RKO (cell line): ENCODE results near the gene IWS1.
"Not testable (repeated sequence)": the region's sequence is repeated elsewhere in the genome, so short reads cannot be mapped to it uniquely, and the experiment has no call there.

Experiments used
- DNase-seq: peaks from one replicate; pipeline ENCODE4 v3.0.0-alpha.2; 2016; ENCODE audit warnings: low spot score

IWS1 gene

DNA sequence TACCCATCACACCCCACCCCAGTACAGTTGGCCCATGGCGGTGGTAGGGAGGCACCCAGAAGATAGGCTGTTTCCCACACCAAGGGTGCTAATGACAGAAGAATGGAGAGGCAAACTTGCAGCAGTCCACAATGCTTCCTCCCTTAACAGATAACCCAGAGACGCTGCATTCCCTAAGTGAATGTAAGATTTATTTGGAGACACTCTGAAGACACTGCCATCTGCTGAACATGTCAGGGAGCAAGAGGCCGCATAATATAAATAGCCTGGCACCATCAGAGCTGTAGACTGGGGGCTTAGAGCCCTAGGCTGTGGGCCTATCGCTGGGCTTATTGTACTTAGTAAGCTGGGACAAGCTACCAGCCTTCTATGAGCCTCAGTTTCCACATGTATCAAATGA lies 2.2 kb upstream of the IWS1 start:
- DNase-seq, result peak; percentile 23

DNA sequence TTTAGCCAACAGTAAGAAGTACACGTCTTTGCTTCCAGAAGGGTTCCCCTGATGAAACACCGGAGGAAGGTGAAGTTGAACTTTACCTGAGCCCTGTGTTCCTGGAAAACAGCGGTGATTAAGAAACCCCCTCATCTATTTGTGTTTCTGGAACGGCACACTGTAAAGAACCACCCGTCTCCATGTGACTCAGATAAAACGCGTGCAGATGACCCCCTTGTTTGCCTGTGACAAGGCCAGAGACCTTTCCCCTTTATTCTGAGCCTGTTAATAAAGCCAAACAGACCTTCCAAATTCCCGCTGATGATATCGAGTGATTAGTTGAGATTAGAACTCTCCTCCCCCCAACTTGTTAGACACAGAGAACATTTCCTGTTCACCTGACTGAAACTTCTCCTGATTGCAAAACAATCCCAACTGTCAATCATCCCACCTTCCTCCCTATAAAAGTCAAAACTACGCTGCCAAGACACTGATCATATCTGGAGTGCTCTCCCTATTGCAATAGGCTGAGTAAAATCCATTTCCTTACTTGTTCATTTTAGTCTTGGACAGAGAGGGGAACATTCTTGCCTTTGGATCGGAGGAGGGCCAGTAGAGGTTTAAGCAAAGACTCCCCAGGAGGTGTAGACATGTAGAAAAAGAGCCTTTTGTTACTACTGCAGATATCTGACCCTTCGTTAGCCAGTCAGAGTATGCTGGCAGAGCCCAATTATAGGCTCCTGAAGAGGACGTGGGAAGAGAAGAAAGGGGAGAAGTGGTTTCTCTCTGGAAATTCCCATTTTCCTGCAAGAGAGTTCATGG lies 914 bp upstream of the IWS1 start:
- DNase-seq, result peak; percentile 52

DNA sequence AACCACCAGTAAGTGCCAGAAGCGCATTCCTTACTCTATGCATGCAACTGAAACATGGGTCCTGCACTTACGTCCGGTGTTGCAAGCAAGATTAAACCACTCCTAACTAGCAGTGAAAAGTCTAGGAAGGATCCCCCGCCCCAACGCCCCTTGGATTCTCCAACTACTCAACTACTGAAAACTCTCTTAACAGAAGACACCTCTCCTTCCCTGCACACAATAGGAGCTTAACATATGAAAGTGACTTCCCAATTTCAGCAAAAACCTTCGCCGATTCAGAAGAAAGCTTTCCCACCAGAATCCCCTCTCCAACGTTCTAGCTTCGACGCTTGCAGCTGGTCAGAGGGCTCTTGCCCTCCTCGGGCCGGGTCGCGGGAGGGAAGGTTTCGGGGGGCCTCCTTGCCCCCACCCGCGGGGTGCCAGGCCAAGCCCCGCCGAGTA lies 578 bp downstream of the IWS1 start:
- peak; percentile 73 for DNase-seq

DNA sequence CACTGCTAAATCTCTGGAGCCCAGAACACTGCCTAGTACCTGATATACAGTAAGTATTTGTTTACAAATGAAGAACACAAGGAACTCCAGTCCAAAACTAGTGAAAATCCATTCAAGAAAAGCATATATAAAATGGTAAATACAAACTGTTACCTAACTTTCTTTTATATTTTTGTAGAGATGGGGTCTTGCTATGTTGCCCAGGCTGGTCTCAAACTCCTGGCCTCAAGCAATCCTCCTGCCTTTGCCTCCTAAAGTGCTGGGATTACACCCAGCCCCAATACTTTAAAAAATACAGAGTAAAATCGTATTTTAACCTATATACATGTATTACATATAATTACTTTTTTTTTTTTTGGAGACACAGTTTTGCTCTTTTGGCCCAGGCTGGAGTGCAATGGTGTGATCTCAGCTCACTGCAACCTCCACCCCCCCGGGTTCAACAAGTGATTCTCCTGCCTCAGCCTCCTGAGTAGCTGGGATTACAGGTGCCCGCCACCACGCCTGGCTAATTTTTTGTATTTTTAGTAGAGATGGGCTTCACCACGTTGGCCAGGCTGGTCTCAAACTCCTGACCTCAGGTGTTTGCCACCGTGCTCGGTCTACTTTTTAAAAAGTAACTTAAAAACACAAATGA lies 2.0 kb downstream of the IWS1 start:
- not testable (repeated sequence) for DNase-seq

DNA sequence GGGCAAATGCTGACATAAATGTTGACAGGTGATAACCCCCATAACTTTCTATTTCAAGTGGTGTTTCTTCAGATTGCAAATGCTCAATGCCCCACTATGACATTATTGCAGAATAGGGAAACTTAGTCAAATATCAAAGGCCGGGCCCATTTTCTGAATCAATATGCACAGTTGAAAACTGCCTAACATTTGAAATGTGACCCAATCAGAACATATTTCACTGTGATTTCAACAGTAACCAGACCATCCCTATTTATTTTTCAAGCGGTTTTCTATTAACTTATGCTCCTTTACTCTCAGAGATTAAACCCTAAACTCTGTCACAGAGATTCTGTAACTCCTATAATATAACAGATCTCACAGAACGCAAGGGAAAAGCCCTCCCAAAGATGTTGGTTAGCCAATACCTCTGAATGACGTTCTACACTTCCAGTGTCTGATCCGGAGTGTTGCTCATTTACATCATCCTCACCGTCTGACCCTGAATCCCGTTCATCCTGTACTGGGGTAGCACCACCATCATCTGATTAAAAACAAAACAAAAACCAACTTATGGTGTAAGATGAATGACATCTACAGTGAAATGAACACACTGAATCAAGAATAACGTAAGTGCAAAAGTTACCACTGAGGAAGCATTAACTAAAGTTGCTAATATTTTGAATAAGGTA lies 2.9 kb downstream of the IWS1 start:
- DNase-seq, result no peak

DNA sequence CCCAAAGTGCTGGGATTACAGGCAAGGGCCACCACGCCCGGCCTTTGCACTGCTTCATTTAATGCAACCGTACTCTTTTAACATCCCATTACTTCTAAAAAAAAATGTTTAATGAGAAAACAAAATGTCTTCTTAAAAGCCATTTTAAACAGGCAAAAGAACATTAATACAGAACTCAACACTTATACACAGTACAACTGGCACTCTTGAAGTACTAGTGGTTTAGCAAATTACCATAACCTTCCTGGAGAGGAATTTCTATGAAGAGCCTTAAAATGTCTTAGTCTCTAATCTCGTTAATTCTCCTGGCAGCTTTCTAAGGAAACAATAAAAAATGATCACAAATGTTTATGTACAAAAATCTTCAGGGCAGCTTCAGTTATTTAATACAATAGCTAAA lies 5.9 kb downstream of the IWS1 start:
- no peak for DNase-seq

DNA sequence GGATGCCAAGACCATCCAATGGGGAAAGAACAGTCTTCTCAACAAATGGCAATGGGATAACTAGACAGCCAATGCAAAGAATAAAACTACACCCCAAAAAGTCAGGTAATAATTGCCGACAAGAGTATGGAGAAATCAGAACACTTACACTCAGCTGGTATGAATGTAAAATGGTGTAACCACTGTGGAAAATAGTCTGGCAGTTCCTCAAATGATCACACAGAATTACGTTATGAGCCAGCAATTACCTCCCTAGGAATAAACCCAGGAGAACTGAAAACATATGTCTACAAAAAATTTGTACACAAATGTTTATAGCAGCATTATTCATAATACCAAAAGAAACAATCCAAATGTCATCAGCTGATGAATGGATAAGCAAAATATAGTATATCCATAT lies 8.8 kb downstream of the IWS1 start:
- no peak for DNase-seq

DNA sequence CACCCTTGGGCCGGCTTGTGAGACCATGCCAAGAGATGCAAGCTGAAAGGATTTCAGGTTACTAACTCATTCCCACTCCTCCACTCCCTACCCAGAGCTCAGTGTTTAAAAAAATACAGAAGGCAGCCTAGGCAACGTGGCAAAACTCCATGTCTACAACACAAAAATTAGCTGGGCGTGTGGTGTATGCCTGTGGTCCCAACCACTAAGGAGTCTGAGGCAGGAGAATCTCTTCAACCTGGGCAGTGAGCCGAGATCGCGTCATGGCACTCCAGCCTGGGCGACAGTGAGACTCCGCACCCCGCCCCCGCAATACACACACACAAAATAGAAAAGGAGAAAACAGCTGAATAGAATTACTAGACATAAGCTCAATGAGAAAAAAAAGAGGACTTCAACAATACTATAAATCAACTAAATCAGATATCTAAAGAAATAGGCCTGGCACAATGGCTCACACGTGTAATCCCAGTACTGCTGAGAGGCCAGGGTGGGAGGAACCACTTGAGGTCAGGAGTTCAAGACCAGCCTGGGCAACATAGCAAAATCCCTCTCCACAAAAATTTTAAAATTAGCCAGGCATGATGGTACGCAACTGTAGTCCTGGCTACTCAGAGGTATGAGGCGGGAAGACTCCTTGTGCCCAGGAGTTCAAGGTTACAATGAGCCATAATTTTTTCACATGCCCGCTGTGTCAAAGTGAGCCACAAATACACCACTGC lies 10.1 kb downstream of the IWS1 start:
- no peak for DNase-seq

DNA sequence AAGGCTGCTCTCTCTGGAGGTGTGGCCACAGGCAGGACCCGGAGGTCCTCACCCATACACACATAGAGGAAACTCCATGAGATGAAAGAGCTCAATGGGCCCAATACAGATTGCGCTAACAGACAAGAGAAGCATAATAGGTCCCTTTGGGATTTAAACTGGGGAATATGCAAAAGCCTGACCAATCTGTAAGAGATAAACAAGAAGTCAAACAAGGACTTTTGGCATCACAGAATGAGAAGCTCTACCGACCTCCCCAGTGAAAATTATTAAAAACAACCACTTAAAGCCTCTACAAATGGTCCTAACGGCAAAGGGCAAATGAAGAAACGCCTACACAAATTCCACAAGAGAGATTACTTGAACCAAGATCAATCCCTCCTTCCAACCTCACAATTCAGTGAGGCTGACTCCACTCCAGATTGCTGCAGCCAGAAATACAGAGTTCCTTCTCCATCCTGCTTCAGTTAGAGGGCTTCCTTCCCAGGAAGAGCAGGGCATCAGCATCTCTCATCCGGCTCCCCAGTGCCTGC lies 10.8 kb downstream of the IWS1 start:
- DNase-seq, result no peak

DNA sequence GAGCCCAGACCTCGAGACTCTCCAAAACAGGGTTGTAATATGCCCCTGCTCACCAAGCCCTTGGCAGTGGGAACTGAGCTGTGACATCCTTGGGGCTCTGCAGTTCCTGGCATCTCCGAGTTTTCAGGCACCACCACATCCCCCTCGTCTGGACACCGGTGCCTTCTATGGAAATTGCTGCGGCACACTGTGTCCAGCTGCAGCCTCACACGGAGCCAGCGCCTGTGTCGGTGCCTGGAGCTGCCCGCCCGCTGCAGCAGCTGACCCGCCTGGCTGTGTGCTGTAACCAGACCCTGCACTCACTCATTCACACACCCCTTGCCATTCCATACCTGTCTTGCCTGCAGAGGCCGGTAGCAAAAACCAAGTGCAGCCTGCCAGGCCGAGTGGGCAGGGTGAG lies 11.8 kb downstream of the IWS1 start:
- DNase-seq, result no peak

DNA sequence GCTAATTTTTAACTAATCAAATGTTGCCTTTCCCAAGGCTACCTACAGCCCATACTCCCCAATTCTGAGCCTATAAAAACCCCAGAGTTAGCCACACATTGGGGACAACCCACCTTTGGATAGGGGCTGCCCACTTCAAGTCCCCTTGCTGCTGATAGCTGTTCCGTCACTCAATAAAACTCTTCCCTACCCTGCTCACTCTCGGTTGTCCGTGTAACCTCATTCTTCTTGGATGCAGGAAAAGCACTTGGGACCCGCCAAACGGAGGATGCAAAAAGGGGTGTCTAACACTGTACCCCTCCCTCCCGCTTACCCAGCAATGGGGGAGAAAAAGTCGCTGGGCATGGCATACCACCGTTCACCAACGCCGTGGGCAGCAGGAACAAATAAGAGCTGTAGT lies 12.2 kb downstream of the IWS1 start:
- no peak for DNase-seq

DNA sequence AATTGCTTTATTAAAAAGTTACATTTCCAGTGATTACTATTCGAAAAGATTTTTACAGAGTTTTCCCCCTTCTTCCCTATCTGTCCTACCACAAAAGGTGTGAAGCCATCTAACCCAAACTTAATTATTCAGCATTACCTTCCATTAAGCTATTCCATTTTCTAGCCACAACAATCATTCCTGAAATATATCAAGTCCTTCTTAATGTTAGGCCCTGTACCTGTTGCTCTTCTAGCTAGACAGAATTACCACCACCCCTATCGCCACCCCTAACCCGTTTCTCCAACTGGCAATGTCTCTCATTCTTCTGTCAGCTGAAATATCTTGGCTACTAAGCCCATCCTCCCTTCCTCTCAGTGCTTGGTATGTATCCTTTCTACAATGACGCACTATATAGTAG lies 13.9 kb downstream of the IWS1 start:
- DNase-seq, result no peak

DNA sequence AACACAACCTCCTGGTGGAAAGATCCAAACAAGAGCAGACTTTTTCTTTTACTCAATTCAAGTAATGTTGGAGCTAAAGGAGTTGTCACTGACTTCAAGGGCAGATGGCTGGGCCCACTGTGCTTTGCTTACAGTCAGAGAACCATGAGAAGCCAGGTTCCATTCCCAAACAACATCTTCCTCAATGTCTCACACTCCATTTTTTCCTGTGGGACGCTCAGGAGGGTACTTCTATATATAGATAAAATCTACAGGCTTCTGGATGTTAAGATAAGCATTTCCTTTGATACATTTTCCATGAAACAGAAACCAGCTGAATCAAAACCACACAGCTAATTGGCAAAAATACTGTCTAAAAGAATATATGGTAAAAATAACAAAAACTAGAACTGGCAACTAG lies 14.4 kb downstream of the IWS1 start:
- no peak for DNase-seq

DNA sequence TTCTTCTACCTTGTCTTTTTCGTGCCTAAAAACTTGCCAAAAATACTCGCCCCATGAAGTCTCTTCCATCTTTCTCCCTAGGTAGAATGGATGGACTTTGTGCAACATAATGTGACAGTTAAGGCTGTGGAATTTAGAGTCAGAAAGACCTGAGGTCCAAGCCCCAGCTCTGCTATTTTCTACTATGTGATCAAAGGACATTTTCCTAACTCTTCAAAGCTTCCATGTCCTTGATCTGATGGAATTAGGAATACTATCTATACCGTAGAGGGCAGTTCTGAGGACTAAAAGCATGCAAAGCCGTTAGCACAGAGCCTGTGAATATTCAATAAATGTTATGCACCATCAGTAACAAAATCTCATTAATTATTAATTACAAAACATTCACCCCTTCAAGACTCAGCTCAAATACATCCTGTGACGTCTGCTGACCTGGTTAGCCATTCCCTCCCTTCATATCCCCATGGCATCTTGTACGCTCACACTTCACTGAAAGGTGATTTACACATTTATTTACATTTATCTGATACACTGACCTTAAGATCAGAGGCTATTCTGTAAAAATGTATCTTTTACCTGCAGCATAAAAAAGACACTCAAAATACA lies 15.1 kb downstream of the IWS1 start:
- no peak for DNase-seq

DNA sequence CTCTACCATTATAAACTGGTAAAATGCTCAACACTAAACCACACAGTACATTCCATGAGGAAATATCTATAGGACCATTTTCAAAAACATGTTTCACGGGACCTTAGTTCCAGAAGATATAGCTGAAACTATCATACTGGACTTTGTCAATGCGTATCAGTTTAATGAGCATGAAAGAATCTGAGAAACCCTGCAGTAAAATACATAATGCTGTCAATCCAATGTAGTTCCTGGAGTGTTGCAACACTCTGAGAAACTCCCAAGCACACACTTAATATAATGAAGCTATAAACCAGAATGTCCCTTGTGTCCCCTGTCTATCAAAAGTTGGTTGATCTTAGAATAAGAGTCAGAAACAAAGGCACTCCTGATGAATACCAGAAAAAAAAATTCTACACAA lies 16.2 kb downstream of the IWS1 start:
- DNase-seq, result no peak

DNA sequence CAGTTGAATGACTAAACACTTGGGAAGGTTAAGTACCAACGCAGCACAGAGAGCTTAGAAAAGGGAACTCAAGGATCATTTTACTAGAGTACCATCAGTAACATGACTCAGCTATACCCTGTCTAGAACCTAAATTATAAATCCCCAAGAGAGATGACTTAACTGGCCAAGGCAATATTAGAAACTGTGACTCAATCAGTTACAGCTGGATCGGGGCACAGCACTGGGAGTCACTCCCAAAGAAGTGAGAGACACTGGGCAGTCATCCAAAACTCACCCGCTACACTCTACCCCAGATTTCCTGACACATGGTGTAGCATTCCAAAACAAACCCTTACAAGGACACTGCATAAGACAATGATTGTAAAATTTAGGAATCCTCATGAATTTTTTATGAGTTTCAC lies 17.7 kb downstream of the IWS1 start:
- peak; percentile 96 for DNase-seq

DNA sequence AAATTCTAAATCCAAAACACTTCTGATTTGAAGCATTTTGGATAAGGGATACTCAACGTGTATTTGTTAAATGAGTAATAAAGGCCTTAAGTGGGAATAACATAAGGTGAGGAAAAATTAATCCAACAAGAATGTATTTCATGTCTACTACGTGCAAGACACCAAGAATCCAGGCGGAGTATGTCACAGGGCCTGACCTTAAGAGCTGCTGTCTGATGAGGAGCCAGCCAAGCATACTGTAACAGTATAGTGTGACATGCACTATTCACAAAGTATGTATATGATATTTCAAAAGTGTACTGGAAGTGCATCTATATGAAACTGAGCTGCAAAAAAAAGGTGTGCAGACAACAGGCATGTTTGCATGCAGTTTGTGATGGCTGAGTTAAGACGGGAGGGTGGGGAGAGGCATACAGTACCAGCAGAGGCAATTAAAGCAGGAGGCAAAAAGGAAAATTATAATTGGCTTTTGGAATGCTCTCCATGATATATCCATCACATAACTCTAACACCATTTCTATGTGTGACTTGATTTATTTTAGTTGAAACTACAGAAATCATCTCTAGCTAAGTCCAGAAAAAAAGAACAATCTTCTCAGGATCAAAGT lies 18.2 kb downstream of the IWS1 start:
- DNase-seq, result no peak

DNA sequence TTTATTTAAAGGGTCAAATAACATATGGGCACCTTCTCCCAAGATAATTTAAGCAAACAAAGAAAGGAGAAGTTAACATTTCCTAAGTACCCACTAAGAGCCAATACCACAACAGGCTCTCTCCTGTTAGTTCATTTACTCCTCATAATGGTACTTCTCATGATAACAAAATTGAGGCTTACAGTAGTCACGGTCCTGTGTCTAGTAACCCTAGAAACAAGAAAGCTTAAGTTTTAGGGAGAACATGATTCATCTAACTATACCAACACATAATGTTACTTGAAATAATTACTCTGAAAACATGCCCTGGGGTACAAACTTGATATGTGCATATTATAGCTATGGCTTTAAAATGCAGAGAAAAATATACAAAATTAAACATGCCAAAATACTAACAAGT lies 19.8 kb downstream of the IWS1 start:
- DNase-seq, result no peak

DNA sequence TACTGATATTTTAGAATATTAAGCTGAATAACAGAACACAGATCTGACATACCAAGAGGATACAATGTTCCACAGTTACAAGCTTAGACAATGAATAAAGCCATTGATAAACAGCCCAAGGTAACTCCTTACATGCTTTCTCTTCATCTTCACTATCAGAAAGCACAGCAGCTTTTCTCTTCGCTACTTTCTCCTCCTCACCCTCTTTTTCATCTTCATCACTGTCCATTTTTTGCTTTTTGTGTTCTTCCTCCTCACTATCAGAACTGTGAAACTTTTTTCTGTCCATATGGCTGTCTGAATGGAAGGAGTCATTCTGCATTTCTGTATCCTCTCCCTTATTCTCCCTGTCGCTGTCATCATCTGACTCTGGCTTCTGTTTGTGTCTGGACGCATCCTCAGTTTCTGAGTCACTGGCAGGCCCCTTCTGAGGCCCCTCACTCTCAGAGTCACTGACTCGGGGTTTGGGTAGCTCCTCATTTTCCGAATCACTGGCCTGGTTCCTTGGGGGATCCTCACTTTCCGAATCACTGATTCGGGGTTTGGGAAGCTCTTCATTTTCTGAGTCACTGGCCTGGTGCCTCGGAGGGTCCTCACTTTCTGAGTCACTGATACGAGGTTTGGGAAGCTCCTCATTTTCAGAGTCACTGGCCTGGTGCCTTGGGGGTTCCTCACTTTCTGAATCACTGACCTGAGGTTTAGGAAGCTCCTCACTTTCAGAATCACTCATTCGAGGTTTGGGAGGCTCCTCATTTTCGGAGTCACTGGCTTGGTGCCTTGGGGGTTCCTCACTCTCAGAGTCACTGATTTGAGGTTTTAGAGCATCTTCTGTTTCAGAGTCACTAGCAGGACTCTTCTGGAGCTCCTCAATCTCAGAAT lies 21.5 kb downstream of the IWS1 start:
- no peak for DNase-seq

DNA sequence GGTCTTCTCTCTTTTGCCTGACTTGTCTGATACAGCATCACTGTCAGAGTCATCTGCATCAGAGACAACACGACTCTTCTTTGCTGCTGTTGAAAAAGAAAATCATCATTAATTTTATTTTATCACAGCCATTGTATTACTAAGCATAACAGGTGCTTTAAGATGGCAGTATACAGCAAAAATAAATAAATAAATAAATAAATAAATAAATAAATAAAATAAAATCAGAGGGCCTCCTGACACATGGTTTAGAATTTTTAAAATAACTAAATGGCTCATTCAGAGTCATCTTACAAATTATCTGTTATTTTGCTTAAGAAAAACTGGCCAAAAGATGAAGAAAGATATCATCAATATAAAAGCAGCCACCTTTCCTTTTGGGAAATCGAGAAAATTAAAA lies 22.8 kb downstream of the IWS1 start:
- DNase-seq, result no peak

DNA sequence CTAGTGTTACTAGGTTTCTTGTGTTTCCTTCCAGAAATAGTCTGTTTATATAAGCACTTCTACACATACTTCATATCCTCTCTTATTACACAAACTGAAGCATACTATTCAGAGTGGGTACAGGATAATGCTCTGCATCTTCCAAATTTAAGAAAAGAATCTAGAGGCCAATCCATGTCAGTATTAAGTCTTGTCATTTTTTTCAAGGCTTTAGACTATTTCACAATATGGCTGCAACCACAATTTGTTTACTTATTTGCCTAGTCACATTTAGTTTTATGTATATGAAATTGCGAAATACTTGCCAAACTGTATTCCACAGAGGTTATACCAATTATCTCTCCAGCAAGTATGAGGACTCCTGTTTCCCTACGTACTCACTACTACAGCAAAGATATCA lies 27.9 kb downstream of the IWS1 start:
- no peak for DNase-seq
